DMS153 treated with DMSO at 0.1 percent for 48 hours (cell line): Measurements from ENCODE around the gene PRDM9.
"Not testable (repeated sequence)": the region's sequence is repeated elsewhere in the genome, so short reads cannot be mapped to it uniquely, and the experiment has no call there.

ENCODE experiments used
- DNase-seq: peaks from one replicate; lab custom pipeline; 2025; ENCODE audit not compliant: unreplicated experiment; lab: John Stamatoyannopoulos, UW

PRDM9 gene

GRCh38 chr5:23527216-23527920 is 20.0 kb downstream of the PRDM9 start:
- not testable (repeated sequence) for DNase-seq

- no peak for DNase-seq
Observed at GRCh38 chr5:23528677-23529076, 21.3 kb downstream of the PRDM9 start.

- DNase-seq: no peak
Observed at GRCh38 chr5:23530571-23530970, 23.2 kb downstream of the PRDM9 start.

GRCh38 chr5:23571059-23571458 is 63.6 kb downstream of the PRDM9 start:
- no peak for DNase-seq
